22Rv1 (cell line): ENCODE measurements around the gene GRM1.

Experiments
- CTCF ChIP-seq: fragments of 450-650 bp; IDR thresholded peaks from 2 replicates; pipeline ENCODE4 v1.5.1; 2017; ENCODE audit warnings: mild to moderate bottlenecking
- ZFX ChIP-seq: fragments of 450-650 bp; IDR thresholded peaks from 2 replicates; pipeline ENCODE4 v1.6.1; 2017; ENCODE audit warnings: antibody characterized with exemption, borderline replicate concordance

GRCh38 chr6:146095481-146095880 is 66.6 kb downstream of the GRM1 start:
- TF ChIP-seq CTCF (no peak), ZFX (no peak)
